HG02943 (cell line): Measurements from ENCODE around the gene GPR37.

ENCODE experiments used
- ATAC-seq: cut with Tn5 transposase; IDR thresholded peaks from one replicate; pipeline ENCODE4 v1.9.1; 2021; ENCODE audit warnings: mild to moderate bottlenecking, low read depth, moderate library complexity; ENCODE audit not compliant: unreplicated experiment

Gene GPR37

DNA sequence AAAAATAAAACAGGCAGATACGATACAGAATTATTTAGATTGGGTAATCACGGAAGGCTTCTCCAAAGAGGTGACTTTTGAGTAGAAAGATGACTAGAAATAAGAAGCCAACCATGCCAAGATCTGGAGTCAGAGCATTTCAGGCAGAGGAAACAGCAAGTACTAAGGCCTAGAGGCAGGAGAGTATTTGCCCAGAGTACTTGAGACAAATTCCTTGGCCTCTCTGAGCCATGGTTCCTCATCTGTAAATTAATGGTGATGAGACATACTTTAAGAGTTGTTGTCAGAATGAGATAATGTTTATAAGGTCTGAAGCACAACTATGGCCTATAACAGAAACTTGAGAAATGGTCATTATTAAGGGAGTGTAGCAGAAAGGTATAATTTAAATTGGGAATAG lies 15.8 kb upstream of the GPR37 start:
- no peak for ATAC-seq

- no peak for ATAC-seq
These were observed 15.0 kb upstream of the GPR37 start for GRCh38 chr7:124780608-124781007.

DNA sequence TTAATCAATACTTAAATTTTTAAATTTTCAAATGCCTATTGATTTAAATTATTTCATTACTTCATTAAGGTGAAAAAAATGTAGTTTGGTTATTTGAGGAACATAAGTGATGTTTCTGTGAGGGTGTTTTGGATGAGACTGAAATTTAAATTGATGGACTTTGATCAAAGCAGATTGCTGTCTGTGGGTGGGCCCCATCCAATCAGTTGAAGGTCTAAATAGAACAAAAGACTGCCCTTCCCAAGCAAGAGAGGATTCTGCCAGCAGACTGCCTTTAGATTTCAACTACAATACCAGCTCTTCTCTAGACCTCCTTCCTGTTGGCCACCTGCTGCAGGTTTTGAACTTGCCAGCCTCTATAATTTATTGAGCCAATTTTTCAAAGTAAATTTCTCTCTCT lies 14.5 kb upstream of the GPR37 start:
- no peak for ATAC-seq

DNA sequence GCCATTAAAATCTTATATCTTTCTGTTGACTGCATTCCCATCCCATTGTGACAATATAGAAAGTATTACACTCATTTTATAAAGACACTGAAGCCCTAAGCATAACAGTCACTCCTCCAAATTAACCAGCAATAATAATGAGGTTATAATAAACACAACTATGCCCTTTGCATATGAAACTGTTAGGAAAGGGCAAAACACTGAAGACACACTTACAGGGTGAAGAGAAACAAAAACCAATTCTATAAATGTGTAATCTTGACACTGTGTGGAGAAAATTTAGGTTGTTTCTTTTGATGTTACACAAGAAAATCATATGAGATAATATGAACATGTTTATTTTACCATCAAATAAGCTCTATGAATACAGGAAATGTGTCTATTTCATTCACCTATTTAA lies 14.0 kb upstream of the GPR37 start:
- ATAC-seq: no peak

DNA sequence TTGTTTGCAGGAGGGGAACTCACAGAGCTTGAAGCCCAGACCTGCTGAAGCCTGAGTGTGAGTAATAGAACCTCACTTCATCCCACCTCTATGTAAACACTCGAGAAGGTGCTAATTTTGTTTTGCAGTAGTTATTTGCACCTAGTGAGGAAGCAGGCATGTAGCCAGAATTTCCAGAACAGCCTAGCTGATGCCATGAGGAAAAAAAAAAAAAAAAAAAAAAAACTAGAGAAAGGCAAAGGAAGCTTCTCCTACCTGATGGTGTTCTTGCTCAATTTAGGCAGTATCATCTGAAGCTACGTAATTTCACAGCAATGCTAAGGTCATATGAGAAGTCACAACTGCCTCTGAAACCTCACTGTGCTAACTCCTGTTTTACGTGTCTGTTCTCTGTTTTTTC lies 13.6 kb upstream of the GPR37 start:
- no peak for ATAC-seq

GRCh38 chr7:124777268-124777667 lies 11.7 kb upstream of the GPR37 start:
- no peak for ATAC-seq

DNA sequence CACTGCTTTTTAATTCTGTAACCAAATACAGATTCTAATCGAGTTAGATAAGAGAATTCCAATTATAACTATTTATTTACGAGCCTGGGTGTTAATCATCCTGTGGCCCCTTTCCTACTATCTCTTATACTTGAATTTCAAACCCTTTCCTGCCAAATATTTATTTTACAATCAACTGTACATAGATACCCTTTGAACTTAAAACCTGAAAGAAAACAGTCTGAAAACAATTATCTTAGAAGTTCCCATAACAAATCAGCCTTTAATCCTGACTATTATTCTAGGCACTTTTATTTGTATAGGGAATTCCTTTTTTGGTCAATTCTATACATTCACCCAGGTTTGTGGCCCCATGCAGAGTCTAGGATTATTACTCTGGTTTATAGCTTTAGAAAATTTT lies 10.6 kb upstream of the GPR37 start:
- no peak for ATAC-seq

DNA sequence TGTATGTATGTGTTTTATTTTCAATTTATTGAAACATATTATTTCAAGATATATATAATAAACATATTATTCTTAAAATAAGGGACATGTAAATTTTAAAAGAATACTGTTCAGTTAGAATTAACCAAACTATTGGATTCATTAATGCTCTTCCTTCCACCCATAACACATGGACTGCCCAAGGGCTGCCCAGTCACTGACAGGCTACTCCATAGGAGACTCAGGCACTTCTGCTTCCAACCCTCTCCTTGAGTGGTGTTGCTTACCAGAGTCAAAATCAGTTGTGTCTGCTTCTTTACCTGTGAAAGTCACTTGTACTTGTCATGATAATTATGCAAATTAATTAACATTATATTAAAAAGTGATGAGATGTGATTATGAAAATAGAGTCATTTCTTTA lies 9.8 kb upstream of the GPR37 start:
- ATAC-seq: no peak

- ATAC-seq: no peak
These were observed 8.3 kb upstream of the GPR37 start for GRCh38 chr7:124773938-124774337.

DNA sequence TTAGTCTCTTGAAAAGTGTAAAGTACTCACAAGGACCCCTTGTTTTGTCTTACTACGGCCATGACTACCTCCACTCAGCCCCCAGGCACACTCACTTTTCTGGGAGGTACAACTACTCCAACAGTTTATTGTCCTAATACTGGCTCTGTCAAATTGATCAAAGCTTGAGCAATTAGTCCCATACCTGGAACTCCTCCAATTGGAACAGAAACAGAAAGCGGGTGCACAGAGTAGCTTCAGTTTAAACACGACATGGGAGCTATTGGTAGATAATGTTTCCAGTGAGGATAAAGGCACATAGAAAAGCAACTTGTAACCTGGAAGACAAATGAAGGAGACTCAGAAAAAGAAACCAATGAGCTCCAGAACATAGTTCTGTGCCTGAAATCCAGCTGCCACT lies 7.7 kb upstream of the GPR37 start:
- ATAC-seq: no peak

DNA sequence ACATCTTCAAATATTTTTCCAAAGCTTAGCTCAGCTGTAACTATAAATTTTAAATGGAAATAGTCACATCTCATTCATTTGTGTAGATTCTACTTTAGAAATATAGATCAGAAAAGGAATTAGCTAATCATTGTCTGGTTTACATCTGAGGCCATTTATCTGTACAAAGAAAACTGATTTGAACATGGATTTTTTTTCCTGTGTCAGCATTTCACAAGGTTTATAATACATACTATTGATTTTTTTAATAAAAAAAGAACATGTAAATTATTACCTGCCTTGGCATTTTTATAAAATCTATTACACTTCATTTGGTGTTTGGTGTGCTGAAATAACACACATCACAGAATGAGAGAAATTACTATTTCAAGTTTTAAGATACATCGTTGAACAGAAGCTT lies 3.5 kb upstream of the GPR37 start:
- no peak for ATAC-seq

GRCh38 chr7:124768525-124768924 lies 2.9 kb upstream of the GPR37 start:
- ATAC-seq: no peak

GRCh38 chr7:124764847-124765400 lies 668 bp downstream of the GPR37 start:
- ATAC-seq: no peak

GRCh38 chr7:124764051-124764846 lies 1.3 kb downstream of the GPR37 start:
- ATAC-seq: no peak

DNA sequence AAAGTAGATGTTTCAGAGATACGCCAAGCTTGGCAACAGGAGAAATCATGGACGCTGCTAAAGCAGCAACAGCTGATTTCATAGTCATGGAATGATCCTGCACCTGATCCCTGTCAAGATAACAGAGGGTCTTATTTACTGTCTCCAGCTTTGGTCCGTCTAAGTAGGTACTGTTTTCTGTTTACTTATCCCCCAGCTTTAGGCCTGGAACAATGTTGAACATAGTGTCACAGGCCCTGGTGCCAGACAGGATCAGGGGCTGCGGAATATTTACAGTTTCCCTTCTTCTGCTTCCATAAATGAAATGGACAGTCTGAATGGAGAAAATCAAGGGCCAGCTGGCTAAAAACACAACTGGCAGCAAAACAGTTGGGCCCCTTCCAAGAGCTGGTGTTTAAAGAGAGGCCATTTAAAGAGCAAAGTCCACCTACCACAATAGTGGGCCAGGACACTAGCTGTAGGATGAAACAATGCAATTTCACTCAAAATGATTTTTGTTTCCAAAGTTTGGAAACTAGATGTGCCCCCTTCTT lies 2.9 kb downstream of the GPR37 start:
- ATAC-seq: no peak

DNA sequence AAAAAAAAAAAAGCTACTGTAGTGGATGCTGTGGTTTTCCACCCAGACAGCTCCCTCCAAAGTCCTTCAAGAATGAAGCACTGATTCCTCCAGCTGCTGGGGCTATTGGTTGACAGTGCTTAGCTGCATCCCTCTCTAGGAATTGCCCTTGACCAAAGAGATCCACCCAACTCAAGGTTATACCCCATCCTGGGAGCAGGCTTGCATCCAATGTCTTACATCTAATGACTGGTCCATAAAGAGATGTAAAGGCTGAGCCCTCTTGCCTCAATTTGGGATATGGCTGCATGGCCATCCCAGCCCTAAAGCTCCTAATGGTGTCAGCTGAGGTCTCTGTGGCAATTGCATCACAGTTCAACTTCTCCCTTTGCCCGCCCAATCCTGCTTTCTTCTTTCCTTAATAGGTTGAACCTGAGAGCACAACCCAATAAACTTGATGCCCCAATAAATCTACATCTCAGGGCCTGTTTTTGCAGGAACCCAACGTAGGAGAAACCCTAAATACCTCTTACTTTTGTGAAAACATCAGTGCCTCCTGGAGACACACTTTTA lies 4.4 kb downstream of the GPR37 start:
- ATAC-seq: no peak

DNA sequence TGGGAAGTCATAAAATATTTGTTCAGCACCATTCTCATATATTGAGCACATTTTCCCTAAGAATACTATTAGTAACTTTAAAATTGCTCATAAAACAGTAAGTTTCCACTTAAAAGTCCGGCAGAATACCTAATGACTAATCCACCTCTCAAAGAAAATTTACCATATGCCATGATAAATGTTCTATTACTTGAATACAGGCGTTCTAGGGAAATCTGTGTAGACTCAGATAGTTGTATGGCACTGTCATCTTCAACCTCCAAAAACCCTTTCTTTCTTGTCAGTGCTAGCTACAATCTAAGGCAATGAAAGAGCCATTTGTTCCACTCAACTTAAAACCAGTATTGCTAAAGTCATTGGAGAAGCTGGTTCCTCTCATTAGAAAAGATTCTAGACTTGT lies 7.3 kb downstream of the GPR37 start:
- no peak for ATAC-seq

- ATAC-seq: no peak
These were observed 10.9 kb downstream of the GPR37 start for GRCh38 chr7:124754576-124755268.

GRCh38 chr7:124752310-124752709 lies 13.3 kb downstream of the GPR37 start:
- ATAC-seq: no peak

DNA sequence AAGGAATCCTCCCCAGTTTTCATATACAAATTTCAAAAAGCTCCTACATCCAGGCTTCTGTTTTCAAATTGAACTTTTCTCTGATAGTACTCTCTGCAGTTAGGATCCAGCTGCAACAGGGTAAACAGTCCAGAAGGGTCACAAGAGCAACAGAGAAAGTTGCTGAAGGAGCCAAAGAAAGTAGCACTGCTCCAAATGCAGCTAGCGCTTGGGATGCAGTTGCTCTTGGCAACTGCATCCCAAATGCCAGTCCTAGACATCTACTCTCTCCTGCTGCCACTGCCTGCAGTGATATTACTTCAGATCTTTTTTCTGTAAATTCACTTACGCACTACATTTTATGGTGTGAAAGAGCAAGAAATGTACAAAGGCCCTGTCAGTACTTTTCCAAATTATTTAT lies 14.6 kb downstream of the GPR37 start:
- no peak for ATAC-seq

DNA sequence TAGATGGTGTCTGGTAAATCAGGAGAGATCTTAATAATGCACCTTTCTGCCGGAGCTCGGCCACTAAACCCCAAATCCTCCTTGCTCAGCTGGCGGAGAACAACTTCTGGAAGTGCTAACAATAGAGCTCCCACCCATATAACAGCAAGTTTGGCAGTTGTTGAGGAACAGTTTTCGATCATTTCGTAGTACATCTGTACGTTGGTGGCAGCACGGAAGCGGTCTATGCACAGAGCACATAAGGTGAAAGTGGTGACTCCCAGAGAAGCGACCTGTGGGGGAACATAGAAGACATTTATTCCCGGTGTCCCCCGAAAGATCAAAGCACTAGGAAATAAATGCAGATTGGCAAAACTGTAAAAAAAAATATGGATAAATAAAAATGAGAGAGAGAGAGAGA lies 18.5 kb downstream of the GPR37 start:
- no peak for ATAC-seq
